GM23338 (cell line): ENCODE data around the gene ITPRIP.

ENCODE experiments used
- CREB1 ChIP-seq: fragments of 250-450 bp; sonication (Bioruptor Pico); IDR thresholded peaks from 2 replicates; pipeline ENCODE4 v1.5.0; 2020; ENCODE audit warnings: low read depth, mild to moderate bottlenecking, moderate library complexity
- CTCF ChIP-seq, 2 experiments: fragments of 200-600 bp in 1 of 2; sonication (generic) in 1 of 2; conservative IDR thresholded peaks; 2 replicates each; pipeline versions ENCODE4 v1.5.1 to v1.6.1; 2016 to 2017; ENCODE audit warnings: antibody characterized with exemption in 2 of 2, low read depth in 2 of 2, mild to moderate bottlenecking in 2 of 2, moderate library complexity in 1 of 2
- ETS1 ChIP-seq: IDR thresholded peaks from 2 replicates; pipeline ENCODE4 v1.6.1; 2016; ENCODE audit warnings: antibody characterized with exemption
- EZH2 ChIP-seq: fragments of 200-600 bp; sonication (generic); IDR thresholded peaks from one replicate; pipeline ENCODE4 v1.8.0; 2017; ENCODE audit warnings: antibody characterized with exemption, mild to moderate bottlenecking, low read depth; ENCODE audit not compliant: unreplicated experiment
- EZH2phosphoT487 ChIP-seq: fragments of 200-600 bp; sonication (generic); IDR thresholded peaks from one replicate; pipeline ENCODE4 v1.8.1; 2018; ENCODE audit warnings: antibody characterized with exemption; ENCODE audit not compliant: unreplicated experiment
- JUNB ChIP-seq: IDR thresholded peaks from one replicate; pipeline ENCODE4 v1.6.1; 2016; ENCODE audit warnings: antibody characterized with exemption; ENCODE audit not compliant: unreplicated experiment
- POLR2AphosphoS5 ChIP-seq: IDR thresholded peaks from 2 replicates; pipeline ENCODE4 v1.6.1; 2016; ENCODE audit warnings: antibody characterized with exemption, low read depth
- REST ChIP-seq: IDR thresholded peaks from one replicate; pipeline ENCODE4 v1.6.1; 2018; ENCODE audit warnings: antibody characterized with exemption; ENCODE audit not compliant: unreplicated experiment
- ZNF114 ChIP-seq: fragments of 250-450 bp; sonication (Bioruptor Pico); IDR thresholded peaks from 2 replicates; pipeline ENCODE4 v1.5.0; 2020; ENCODE audit warnings: mild to moderate bottlenecking, moderate library complexity
- ZNF331 ChIP-seq: fragments of 250-450 bp; sonication (Bioruptor Pico); IDR thresholded peaks from 2 replicates; pipeline ENCODE4 v1.5.0; 2020; ENCODE audit warnings: low read depth, mild to moderate bottlenecking, moderate library complexity

- TF ChIP-seq EZH2: no peak
- TF ChIP-seq CTCF (conservative IDR thresholded peaks at IDR 0.05; ENCODE audit: low read depth in 2 of 2): no peak
- TF ChIP-seq POLR2AphosphoS5: no peak
- TF ChIP-seq REST: no peak
- TF ChIP-seq EZH2phosphoT487: no peak
- TF ChIP-seq CREB1: no peak
- TF ChIP-seq JUNB: no peak
- no peak for TF ChIP-seq ZNF331 (CRISPR knock-in tag)
- no peak for TF ChIP-seq ZNF114 (CRISPR knock-in tag)
- TF ChIP-seq ETS1: no peak
Measured at GRCh38 chr10:104303594-104304355, 34.5 kb downstream of the ITPRIP start.
